K562 treated with DMSO at 1 percent for 4 hours (cell line): ENCODE results near the gene CALML4. TPM values are rescaled to one million over a fixed set of nuclear protein-coding genes. Genes with fewer than 3 reads are reported as not detected.

Source experiments
- total RNA-seq: library from RNA; unstranded; fragments of 300-600 nt; gene quantifications from 2 replicates; pipeline ENCODE4 v1.2.3, GENCODE V29; 2022; ENCODE audit not compliant: insufficient read depth

Gene CALML4, protein sequence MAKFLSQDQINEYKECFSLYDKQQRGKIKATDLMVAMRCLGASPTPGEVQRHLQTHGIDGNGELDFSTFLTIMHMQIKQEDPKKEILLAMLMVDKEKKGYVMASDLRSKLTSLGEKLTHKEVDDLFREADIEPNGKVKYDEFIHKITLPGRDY
- 6.6 and 8.9 TPM in 2 replicates for total RNA-seq

GRCh38 chr15:68204776-68205557 is at the start of gene CALML4:
Gene CALML4, minus strand, starts transcription at chr15:68205332. Its CDS starts 85 bp downstream, at chr15:68205247.

GRCh38 chr15:68229386-68230156 is 24.4 kb upstream of the CALML4 start, which contains the start of gene CLN6:
Gene CLN6, minus strand, starts transcription at chr15:68229728. Its CDS starts 144 bp downstream, at chr15:68229584.

Other genes starting within 250 kb of the CALML4 start
- gene PIAS1, start 151.0 kb downstream of the CALML4 start, total RNA-seq, result 13.4 and 26.9 TPM in 2 replicates
- 25.6 and 29.7 TPM in 2 replicates for gene CLN6, start 24.4 kb upstream of the CALML4 start, total RNA-seq
- 16.2 and 16.7 TPM in 2 replicates for gene FEM1B, start 72.4 kb upstream of the CALML4 start, total RNA-seq
- not detected in 2 replicates for gene ITGA11, start 226.8 kb upstream of the CALML4 start, total RNA-seq